22Rv1 (cell line): ENCODE results near the gene INSM2.

Experiments used
- H3K27ac ChIP-seq: fragments of 450-650 bp; 2 replicates; pipeline ENCODE4 v1.5.1; 2017
- CTCF ChIP-seq: fragments of 450-650 bp; IDR thresholded peaks from 2 replicates; pipeline ENCODE4 v1.5.1; 2017; ENCODE audit warnings: mild to moderate bottlenecking
- ZFX ChIP-seq: fragments of 450-650 bp; IDR thresholded peaks from 2 replicates; pipeline ENCODE4 v1.6.1; 2017; ENCODE audit warnings: antibody characterized with exemption, borderline replicate concordance

Gene INSM2

GRCh38 chr14:35506461-35506860 is 27.5 kb upstream of the INSM2 start:
- no peak for TF ChIP-seq ZFX
- TF ChIP-seq CTCF: no peak
- H3K27ac ChIP-seq: no peak overlapping the region

DNA sequence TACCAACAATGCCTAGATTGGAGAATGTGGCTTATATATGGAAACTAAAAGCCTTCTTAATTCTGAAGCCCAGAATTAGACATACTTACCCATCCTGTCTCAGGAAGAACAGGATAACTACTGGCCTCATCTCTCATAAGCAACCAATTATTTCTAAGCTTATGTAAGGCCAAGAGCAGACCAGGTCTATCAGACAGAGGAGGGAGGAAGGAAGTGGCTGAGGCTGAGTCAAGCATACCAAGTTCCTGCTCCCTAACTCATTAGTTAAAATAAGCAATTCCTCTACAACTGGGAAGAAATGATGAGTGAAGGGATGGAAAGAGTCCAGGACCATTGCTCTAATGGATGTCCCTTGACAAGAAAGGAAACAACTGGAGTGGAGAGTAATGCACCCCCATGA is 27.0 kb upstream of the INSM2 start:
- no peak overlapping the region for H3K27ac ChIP-seq
- TF ChIP-seq CTCF (no peak), ZFX (no peak)

- no peak for TF ChIP-seq CTCF
- TF ChIP-seq ZFX: no peak
- no peak overlapping the region for H3K27ac ChIP-seq
Measured at GRCh38 chr14:35509846-35510245, 24.1 kb upstream of the INSM2 start.

GRCh38 chr14:35512765-35513164 is 21.2 kb upstream of the INSM2 start:
- TF ChIP-seq CTCF (no peak), ZFX (no peak)
- no peak overlapping the region for H3K27ac ChIP-seq

GRCh38 chr14:35515916-35516315 is 18.0 kb upstream of the INSM2 start:
- no peak for TF ChIP-seq CTCF
- no peak for TF ChIP-seq ZFX
- no peak overlapping the region for H3K27ac ChIP-seq

DNA sequence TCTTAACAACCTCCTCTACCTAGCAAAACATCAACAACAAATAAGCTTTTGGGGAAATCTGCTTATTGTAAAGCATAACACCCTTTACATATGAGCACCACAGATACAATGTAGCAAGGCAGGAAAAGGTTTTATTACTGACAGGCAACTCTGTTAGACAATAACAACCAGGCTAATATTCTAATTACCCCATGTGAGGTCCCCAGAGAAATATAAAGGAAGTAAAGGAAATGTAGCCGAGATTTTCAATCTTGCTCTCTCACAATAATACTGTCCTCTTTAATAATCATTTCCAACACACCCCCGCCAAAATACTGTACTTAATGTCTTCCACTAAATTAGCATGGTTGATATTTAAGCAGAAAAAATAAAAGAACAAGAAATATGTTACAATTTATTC is 14.0 kb upstream of the INSM2 start:
- no peak overlapping the region for H3K27ac ChIP-seq
- TF ChIP-seq CTCF (no peak), ZFX (no peak)

DNA sequence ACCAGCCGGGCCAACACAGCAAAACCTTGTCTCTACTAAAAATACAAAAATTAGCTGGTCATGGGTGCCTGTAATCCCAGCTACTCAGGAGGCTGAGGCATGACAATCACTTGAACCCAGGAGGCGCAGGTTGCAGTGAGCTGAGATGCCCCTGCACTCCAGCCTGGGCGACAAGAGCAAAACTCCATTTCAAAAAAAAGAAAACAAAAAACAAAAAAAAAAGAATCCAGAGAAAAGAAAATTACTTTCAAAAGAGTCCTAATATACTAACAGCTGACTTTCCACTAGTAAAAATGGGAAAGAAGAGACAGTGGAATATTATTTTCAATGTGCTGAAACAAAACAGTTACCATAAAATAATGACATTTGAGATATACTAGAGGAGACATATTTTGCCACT is 8.3 kb upstream of the INSM2 start:
- no peak overlapping the region for H3K27ac ChIP-seq
- TF ChIP-seq CTCF: no peak
- TF ChIP-seq ZFX: no peak
